Fibroblast of mammary gland (primary cell): ENCODE results near the gene TBK1.

Source experiments
- DNase-seq: peaks from one replicate; pipeline ENCODE4 v3.0.0-alpha.2; 2010; ENCODE audit warnings: low read depth
- H3K4me3 ChIP-seq: 2 replicates; pipeline ENCODE4 v1.5.1; 2011; ENCODE audit warnings: low read depth, mild to moderate bottlenecking, low read length, moderate library complexity; ENCODE audit not compliant: control insufficient read depth
- TF ChIP-seq, protein P1 (sequence below): conservative IDR thresholded peaks from 2 replicates; pipeline ENCODE4 v1.5.1; 2011; ENCODE audit warnings: low read depth, low read length, inconsistent platforms; ENCODE audit not compliant: control insufficient read depth, insufficient read depth

The TBK1 gene

DNA sequence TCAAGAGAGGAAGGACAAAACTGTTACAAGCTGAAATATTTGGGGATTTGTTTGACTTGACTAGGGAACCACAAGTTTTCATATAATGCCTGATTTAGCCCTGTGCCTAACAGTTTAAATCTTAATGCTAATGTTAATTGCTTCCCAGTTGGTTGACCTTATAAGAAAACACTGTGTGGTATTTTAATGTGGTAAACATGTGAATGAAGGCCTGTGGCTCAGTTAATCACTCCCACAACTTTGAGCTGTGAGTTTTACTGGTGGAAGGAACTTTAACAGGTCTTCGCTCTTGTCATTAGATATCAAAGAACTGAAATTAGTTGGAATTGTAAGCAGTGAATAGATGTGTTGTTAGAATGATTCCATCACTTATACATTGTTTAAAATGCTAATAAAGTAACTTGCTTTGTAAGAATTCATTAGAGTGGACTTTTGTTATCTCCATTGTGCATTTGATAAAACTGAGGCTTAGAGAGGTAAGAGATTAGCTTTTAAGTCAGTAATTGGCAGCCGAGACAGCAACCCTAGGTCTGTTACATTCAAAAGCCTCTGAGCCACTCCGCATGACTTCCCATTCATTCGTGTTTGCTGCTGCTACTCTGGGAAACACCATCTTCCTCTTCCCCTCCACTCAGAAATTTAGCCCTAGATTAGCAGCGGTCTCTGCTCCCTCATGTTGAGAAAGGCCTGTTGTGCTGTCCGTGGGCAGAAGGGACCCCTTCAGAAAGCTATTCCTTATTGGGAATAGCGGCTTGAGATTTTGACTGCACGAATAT, 1.0 kb upstream of the TBK1 start:
- TF ChIP-seq, protein P1, sequence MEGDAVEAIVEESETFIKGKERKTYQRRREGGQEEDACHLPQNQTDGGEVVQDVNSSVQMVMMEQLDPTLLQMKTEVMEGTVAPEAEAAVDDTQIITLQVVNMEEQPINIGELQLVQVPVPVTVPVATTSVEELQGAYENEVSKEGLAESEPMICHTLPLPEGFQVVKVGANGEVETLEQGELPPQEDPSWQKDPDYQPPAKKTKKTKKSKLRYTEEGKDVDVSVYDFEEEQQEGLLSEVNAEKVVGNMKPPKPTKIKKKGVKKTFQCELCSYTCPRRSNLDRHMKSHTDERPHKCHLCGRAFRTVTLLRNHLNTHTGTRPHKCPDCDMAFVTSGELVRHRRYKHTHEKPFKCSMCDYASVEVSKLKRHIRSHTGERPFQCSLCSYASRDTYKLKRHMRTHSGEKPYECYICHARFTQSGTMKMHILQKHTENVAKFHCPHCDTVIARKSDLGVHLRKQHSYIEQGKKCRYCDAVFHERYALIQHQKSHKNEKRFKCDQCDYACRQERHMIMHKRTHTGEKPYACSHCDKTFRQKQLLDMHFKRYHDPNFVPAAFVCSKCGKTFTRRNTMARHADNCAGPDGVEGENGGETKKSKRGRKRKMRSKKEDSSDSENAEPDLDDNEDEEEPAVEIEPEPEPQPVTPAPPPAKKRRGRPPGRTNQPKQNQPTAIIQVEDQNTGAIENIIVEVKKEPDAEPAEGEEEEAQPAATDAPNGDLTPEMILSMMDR = no peak
- peak overlapping the region; percentile 86 for H3K4me3 ChIP-seq
- peak; percentile 17 for DNase-seq

DNA sequence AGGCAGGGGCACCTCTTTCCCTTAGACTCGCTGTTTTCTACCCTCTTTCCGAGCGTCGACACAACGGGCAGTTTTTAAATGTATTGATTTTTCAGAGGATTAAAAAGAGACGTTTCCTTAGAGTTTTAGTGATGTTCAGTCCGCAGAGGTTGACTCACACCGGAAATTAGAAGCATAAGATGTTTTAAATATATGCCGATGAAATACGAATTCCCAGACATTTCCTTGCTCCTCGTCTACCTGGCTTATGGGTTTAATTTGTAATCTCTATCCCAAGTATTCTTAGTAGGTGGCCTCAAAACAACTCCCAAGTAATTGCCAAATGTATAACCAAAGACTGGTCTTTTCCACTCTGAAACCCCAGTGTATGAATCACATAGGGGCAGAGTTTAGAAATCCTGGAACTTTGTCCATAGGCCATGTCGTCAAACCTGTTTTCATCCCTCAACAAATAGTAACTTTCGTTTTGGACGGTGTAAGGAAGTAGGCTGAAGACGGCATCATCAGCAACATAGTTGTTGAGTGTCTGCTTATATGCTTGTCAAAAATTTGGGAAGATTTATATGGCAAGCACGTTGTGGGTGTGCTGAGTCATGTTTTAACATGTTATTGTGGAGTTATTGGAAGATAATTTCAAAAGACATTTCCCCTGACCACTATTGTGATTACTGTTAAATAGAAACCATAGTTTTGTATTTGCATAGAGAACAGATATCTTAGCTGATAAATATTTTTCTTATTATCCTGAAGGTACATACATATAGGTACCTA, 824 bp downstream of the TBK1 start:
- H3K4me3 ChIP-seq = peak overlapping the region; percentile 86
- DNase-seq = peak; percentile 97
- TF ChIP-seq, protein P1 = no peak

DNA sequence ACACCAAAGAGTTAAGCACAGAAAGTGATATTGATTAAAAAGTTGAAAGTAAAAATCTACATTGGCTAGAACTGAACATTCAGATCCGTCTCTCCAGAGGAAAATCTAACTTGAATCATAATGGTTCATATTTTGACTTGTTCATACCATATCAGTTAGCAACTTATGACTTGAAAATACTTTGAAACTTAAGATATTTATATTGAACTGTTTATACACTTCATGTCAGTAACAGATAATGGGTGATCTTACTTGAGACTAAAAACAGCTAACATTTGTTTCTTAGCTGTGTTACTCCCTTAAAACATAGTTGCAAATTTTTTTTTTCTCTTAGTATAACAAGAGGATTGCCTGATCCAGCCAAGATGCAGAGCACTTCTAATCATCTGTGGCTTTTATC, 3.6 kb downstream of the TBK1 start:
- TF ChIP-seq, protein P1 = no peak

DNA sequence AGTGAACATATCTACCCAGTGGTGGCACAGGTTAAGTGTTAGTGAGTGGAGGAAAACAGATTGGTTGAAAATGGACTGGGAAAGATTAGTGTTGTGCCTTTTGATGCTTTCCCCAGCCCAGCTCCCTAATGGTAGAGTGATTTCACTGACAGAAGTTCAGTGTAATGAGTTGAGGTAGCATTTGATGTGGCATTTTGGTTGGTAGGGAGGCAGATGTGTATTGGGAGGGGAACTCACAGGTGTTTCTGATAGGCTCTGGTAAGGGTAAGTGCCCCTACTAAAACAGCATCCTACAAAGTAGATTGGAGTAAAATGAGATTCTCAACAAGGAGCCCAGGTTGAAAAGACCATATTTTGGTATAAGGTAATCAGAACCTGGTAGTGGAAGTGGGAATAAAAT, 4.2 kb downstream of the TBK1 start:
- H3K4me3 ChIP-seq = no peak overlapping the region
- TF ChIP-seq, protein P1 = no peak
- no peak for DNase-seq

More for the DNA sequence above, 3.6 kb downstream of the TBK1 start:
- no peak overlapping the region for H3K4me3 ChIP-seq
- no peak for DNase-seq

DNA sequence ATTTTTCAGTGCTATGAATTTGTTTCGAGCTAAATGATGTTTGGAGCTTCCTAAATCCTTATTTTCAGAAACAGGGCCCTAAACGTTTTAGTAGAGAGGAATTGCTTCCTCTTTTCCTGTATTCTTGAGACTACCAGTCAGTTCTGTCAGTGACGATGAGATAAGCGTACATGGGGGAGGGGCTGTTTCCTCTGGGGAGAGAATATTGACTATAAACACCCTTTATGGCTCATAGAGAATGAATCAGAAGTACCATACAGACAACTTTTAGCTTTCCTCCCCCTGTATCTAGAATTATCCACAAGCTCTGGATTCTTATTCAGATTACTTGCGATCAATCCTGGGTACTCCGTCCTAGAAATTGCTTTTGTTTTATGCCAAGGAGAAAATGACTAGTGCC, 5.1 kb downstream of the TBK1 start:
- H3K4me3 ChIP-seq = no peak overlapping the region
- TF ChIP-seq, protein P1 = no peak
- DNase-seq = peak; percentile 47

DNA sequence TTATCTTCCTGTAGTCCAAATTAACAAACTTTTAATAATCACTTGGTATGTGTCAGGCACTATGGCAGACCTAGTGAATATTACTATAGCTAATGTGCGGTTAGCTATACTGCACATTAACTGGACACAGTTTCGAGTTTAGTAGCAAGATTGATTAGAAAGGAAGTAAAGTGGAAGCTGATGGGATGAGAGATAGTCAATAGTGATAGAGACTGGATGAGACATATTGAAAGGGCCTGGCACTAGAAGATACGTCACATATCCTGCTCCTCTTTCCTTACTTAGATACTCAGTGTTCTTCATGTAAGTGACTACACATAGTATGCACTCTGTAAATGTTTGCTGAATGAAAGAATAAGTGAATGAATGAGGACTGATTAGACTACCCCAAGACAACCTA, 5.5 kb downstream of the TBK1 start:
- TF ChIP-seq, protein P1 = no peak
- DNase-seq = no peak
- H3K4me3 ChIP-seq = no peak overlapping the region

DNA sequence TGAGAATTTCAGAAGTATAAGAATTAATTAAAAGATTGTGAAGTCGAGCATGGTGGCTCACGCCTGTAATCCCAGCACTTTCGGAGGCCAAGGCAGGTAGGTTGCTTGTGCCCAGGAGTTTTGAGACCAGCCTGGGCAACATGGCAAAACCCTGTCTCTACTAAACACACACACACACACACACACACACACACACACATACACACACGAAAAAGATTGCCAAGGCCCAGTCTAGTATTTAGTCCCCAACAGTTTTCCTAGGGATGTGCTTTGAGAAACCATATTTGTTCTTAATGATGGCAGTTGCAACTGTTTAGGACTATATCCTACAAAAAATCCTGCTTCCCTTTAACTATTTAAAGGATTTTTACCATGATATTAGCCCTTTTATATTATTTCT, 6.0 kb downstream of the TBK1 start:
- no peak overlapping the region for H3K4me3 ChIP-seq
- TF ChIP-seq, protein P1 = no peak
- DNase-seq = no peak
